C4-2B (cell line): ENCODE measurements around the gene EIF5A2.

Experiments
- CTCF ChIP-seq: fragments of 450-650 bp; conservative IDR thresholded peaks from 2 replicates; pipeline ENCODE4 v1.5.1; 2017; ENCODE audit warnings: mild to moderate bottlenecking
- ZFX ChIP-seq: fragments of 450-650 bp; IDR thresholded peaks from 2 replicates; pipeline ENCODE4 v1.6.1; 2017

- TF ChIP-seq CTCF (no peak), ZFX (no peak)
These were observed 43.0 kb downstream of the EIF5A2 start for GRCh38 chr3:170865209-170866094.
